Suprapubic skin (tissue), 3 donors: ENCODE results near the gene MEX3A.

Source experiments
- EP300 ChIP-seq: sonication (generic); formaldehyde crosslinking; IDR thresholded peaks from one replicate; pipeline ENCODE4 v1.6.1; 2017; ENCODE audit warnings: antibody characterized with exemption
- POLR2A ChIP-seq, 2 donors: fragments of 450-650 bp; IDR thresholded peaks; one replicate each; pipeline ENCODE4 v1.6.1; 2017; ENCODE audit warnings: antibody characterized with exemption in 2 of 2, mild to moderate bottlenecking in 2 of 2, moderate library complexity in 2 of 2
- TF ChIP-seq, protein P1 (sequence below), 2 donors: fragments of 200-600 bp in 1 of 2; fragments of 450-650 bp in 1 of 2; sonication (generic) in 1 of 2; IDR thresholded peaks; one replicate each; pipeline ENCODE4 v1.5.1; 2016 to 2019; ENCODE audit warnings: antibody characterized with exemption in 2 of 2, mild to moderate bottlenecking in 1 of 2, moderate library complexity in 1 of 2

DNA sequence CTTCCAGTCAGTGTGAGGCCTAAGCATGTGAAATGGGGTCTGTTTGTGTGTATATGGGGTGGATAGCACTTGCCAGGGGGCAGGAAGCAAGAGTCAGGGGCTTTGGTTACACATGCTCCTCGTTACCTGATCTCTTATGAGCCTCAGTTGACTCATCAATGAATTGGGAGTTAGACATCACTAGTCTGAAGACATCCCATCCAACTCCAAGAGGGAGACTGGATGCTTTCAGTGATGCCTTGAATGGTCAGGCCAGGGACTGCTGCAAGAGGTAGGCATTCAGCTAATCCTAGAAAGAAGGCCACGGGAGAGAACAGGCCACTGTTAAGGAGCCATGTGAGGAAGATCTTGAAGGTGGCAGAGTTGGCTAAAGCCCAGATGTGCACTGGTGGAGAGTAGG, 15.0 kb downstream of the MEX3A start:
- TF ChIP-seq, protein P1, sequence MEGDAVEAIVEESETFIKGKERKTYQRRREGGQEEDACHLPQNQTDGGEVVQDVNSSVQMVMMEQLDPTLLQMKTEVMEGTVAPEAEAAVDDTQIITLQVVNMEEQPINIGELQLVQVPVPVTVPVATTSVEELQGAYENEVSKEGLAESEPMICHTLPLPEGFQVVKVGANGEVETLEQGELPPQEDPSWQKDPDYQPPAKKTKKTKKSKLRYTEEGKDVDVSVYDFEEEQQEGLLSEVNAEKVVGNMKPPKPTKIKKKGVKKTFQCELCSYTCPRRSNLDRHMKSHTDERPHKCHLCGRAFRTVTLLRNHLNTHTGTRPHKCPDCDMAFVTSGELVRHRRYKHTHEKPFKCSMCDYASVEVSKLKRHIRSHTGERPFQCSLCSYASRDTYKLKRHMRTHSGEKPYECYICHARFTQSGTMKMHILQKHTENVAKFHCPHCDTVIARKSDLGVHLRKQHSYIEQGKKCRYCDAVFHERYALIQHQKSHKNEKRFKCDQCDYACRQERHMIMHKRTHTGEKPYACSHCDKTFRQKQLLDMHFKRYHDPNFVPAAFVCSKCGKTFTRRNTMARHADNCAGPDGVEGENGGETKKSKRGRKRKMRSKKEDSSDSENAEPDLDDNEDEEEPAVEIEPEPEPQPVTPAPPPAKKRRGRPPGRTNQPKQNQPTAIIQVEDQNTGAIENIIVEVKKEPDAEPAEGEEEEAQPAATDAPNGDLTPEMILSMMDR (IDR thresholded peaks at IDR 0.05) = no peak
- no peak for TF ChIP-seq POLR2A (IDR thresholded peaks at IDR 0.05)
- TF ChIP-seq EP300 = no peak
